Measurements from ENCODE around the gene RRAGC. TPM values are rescaled to one million over a fixed set of nuclear protein-coding genes. Genes with fewer than 3 reads are reported as not detected.

RRAGC gene
- total RNA-seq, 4 donors from 2014 or later: 18.3 to 25.3 (median 20.4) TPM

GRCh38 chr1:38829368-38829767 lies 30.2 kb downstream of the RRAGC start:
- Histone ChIP-seq H3K27ac (no peak overlapping the region), H3K27me3 (peaks cover 12% of the 10 kb centered on the region), H3K36me3 (no peaks in the 10 kb centered on the region), H3K4me1 (no peaks in the 10 kb centered on the region), H3K4me3 (no peak overlapping the region), H3K9me3 (no peaks in the 10 kb centered on the region)
- no peak for TF ChIP-seq EP300 (IDR thresholded peaks at IDR 0.05)
- no peak for TF ChIP-seq CTCF (IDR thresholded peaks at IDR 0.05)
- no peak for TF ChIP-seq POLR2A (IDR thresholded peaks at IDR 0.05)
- no peak for TF ChIP-seq POLR2AphosphoS5 (IDR thresholded peaks at IDR 0.05)
- DNase-seq (ENCODE audit: low spot score in 2 of 2): no peak
- WGBS: 47% methylated on average over 1 of the region's 1 CpG

GRCh38 chr1:38827318-38827717 lies 32.3 kb downstream of the RRAGC start:
- Histone ChIP-seq H3K4me1 (no peaks in the 10 kb centered on the region), H3K36me3 (no peaks in the 10 kb centered on the region), H3K27me3 (peaks cover 21% of the 10 kb centered on the region), H3K4me3 (no peak overlapping the region), H3K27ac (no peak overlapping the region), H3K9me3 (no peaks in the 10 kb centered on the region)
- 77% methylated on average over 2 of the region's 2 CpGs for WGBS
- no peak for DNase-seq (ENCODE audit: low spot score in 2 of 2)
- TF ChIP-seq POLR2AphosphoS5 (IDR thresholded peaks at IDR 0.05): no peak
- TF ChIP-seq CTCF (IDR thresholded peaks at IDR 0.05): no peak
- no peak for TF ChIP-seq POLR2A (IDR thresholded peaks at IDR 0.05)
- no peak for TF ChIP-seq EP300 (IDR thresholded peaks at IDR 0.05)

- peaks cover 23% of the 10 kb centered on the region for H3K27me3 ChIP-seq
- no peak for DNase-seq (ENCODE audit: low spot score in 2 of 2)
- TF ChIP-seq POLR2AphosphoS5 (IDR thresholded peaks at IDR 0.05) (no peak), EP300 (IDR thresholded peaks at IDR 0.05) (no peak), CTCF (IDR thresholded peaks at IDR 0.05) (no peak), POLR2A (IDR thresholded peaks at IDR 0.05) (no peak)
- H3K9me3 ChIP-seq: no peaks in the 10 kb centered on the region
- no peak overlapping the region for H3K27ac ChIP-seq
- H3K36me3 ChIP-seq: no peaks in the 10 kb centered on the region
- H3K4me1 ChIP-seq: no peaks in the 10 kb centered on the region
- H3K4me3 ChIP-seq: no peak overlapping the region
Measured at GRCh38 chr1:38826886-38827285, 32.7 kb downstream of the RRAGC start.

GRCh38 chr1:38826262-38826661 lies 33.3 kb downstream of the RRAGC start:
- no peak overlapping the region for H3K27ac ChIP-seq
- H3K36me3 ChIP-seq: no peaks in the 10 kb centered on the region
- no peaks in the 10 kb centered on the region for H3K9me3 ChIP-seq
- TF ChIP-seq POLR2AphosphoS5 (IDR thresholded peaks at IDR 0.05) (no peak), CTCF (IDR thresholded peaks at IDR 0.05) (no peak), POLR2A (IDR thresholded peaks at IDR 0.05) (no peak), EP300 (IDR thresholded peaks at IDR 0.05) (no peak)
- no peak for DNase-seq (ENCODE audit: low spot score in 2 of 2)
- no peak overlapping the region for H3K4me3 ChIP-seq
- peaks cover 23% of the 10 kb centered on the region for H3K27me3 ChIP-seq
- 48% methylated on average over 3 of the region's 3 CpGs for WGBS
- no peaks in the 10 kb centered on the region for H3K4me1 ChIP-seq

GRCh38 chr1:38820860-38821259 lies 38.7 kb downstream of the RRAGC start:
- DNase-seq (ENCODE audit: low spot score in 2 of 2): no peak
- Histone ChIP-seq H3K27me3 (peaks cover 63% of the 10 kb centered on the region), H3K36me3 (no peaks in the 10 kb centered on the region), H3K4me3 (no peak overlapping the region), H3K4me1 (peaks cover 20% of the 10 kb centered on the region), H3K9me3 (no peaks in the 10 kb centered on the region), H3K27ac (no peak overlapping the region)
- 40% methylated on average over 1 of the region's 1 CpG for WGBS
- TF ChIP-seq EP300 (IDR thresholded peaks at IDR 0.05): no peak

GRCh38 chr1:38819516-38819915 lies 40.1 kb downstream of the RRAGC start:
- 92% methylated on average over 2 of the region's 2 CpGs for WGBS
- TF ChIP-seq POLR2AphosphoS5 (IDR thresholded peaks at IDR 0.05) (no peak), EP300 (IDR thresholded peaks at IDR 0.05) (no peak), CTCF (IDR thresholded peaks at IDR 0.05) (no peak), POLR2A (IDR thresholded peaks at IDR 0.05) (no peak)

More at GRCh38 chr1:38819516-38819915, 40.1 kb downstream of the RRAGC start:
- H3K36me3 ChIP-seq: no peaks in the 10 kb centered on the region
- no peak for DNase-seq (ENCODE audit: low spot score in 2 of 2)
- peaks cover 68% of the 10 kb centered on the region for H3K27me3 ChIP-seq
- H3K4me1 ChIP-seq: peaks cover 21% of the 10 kb centered on the region
- H3K27ac ChIP-seq: no peak overlapping the region
- H3K9me3 ChIP-seq: no peaks in the 10 kb centered on the region
- no peak overlapping the region for H3K4me3 ChIP-seq

All from suprapubic skin (tissue), 4 donors.